GM20431 (cell line): ENCODE data around the gene STRN4.
"Not testable (repeated sequence)": the region's sequence is repeated elsewhere in the genome, so short reads cannot be mapped to it uniquely, and the experiment has no call there.

Experiments used
- in situ Hi-C: fragments of 300-500 bp; cut with MseI, MboI; formaldehyde crosslinking; loops from one replicate; pipeline ENCODE4 v1.15.0; 2020; ENCODE audit warnings: low sequenced_read_pairs; ENCODE audit not compliant: unreplicated experiment

Gene STRN4

GRCh38 chr19:46715975-46716671 is 30.1 kb downstream of the STRN4 start:
- in situ Hi-C loops: no loop called here

- in situ Hi-C loops: no loop called here
Observed at GRCh38 chr19:46715620-46715974, 30.7 kb downstream of the STRN4 start.

DNA sequence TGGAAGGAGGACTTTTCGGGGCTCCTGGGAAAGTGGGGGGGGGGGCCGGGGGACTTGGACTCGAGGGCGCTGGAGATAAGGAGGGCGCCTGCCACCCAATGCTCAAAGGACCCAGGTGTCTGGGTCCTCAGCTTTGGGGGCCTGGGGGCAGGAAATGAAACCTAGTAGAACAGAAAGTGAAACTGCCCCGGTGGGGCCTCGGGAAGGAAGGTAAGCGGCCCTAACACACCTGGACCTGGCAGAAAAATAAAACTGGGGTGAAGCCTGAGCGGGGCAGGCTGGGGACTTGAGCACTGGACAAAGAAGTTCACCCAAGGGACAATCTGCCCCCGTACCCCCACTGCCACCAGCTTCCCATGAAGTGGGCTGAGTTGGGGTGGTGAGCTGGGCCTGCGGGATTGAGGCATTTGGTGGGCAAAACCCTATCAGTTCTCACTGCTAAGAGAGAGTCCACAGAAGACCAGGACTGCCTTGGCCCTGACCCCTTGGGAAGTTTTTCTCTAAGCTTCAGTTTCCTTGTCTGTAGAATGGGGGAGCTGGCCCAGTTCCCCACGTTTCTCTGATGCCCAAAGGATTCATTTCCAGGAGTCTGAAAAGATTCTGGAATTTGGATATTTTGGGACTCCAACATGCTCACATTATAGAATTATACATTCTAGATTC is 31.7 kb downstream of the STRN4 start:
- in situ Hi-C loops: no loop called here

- in situ Hi-C loops: no loop called here
Observed at GRCh38 chr19:46713781-46714443, 32.3 kb downstream of the STRN4 start.

DNA sequence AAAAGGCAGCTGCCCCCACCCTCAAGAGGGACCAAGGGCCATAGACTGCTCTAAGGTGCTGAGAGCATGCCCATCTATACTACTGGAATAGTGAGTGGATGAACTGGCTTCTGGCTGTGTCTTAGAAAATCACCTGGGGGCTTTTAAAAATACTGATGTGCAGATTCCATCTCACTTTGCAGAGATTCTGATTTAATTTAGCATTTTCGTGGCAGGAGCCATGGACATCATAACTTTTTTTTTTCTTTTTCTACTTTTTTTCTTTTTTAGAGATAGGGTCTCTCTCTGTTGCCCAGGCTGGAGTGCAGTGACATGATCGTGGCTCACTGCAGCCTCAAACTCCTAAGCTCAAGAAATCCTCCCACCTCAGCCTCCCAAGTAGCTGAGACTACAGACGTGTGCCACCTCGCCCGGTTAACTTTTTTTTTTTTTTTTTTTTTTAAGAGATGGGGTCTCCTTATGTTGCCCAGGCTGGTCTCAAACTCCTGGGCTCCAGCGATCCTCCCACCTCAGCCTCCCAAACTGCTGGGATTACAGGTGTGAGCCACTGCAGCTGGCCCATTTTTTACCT is 33.4 kb downstream of the STRN4 start:
- in situ Hi-C loops: not testable (repeated sequence)

DNA sequence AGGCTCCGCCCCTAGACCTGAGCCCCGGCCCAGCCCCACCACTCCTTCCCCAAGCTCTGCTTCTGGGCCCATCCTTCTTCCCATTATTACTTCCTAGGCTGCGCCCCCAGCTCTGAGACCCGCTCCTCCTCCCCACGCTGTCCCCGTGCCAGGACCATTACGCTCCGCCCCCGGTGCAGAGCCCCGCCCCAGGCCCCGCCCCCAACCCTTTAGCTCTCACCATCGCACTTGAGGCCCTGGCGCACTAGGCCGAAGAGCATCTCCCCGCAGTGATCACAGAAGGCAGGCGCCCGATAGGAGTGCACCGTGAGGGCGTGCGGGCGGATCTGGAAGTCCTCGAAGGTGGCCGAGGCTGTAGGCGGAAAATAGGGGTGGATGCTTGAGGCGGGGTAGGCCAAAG is 35.6 kb downstream of the STRN4 start:
- in situ Hi-C loops: no loop called here

- in situ Hi-C loops: no loop called here
Observed at GRCh38 chr19:46704379-46705076, 41.7 kb downstream of the STRN4 start.

GRCh38 chr19:46700704-46701103 is 45.5 kb downstream of the STRN4 start:
- in situ Hi-C loops: no loop called here

- in situ Hi-C loops: no loop called here
Observed at GRCh38 chr19:46698395-46699321, 47.6 kb downstream of the STRN4 start.

- in situ Hi-C loops: no loop called here
Observed at GRCh38 chr19:46697204-46697960, 48.9 kb downstream of the STRN4 start.

DNA sequence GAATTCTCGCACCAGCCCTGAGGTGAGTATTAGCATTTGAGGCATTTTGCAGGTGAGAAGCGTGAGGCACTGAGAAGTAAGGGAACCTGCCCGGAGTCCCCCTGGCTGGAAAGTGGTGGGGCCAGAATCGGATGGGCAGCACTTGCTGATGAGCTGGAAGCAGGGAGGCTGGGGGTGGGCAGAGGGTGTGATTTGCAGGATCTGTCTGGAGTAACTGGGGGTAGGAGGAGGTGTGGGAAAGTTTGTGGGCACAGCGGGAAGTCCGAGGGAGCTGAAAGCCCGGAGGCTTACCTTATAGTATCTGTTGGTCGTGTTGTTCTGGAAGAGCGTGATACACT is 49.4 kb downstream of the STRN4 start:
- in situ Hi-C loops: no loop called here

DNA sequence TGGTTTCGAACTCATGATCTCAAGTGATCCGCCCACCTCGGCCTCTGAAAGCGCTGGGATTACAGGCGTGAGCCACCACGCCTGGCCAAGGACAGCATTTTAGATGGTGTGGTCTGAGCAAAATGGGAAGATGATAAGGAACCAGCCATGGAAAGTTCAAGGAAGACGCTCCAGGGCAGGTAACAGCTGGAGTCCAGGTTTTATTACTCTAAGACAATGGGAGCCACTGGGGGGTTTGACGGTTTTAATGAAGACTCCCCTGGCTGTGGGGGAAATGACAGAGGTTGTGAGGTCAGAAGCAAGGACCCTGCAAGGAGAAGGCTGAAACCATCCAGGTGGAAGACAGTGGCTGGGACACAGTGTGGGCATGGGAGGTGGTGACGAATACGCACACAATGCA is 50.2 kb downstream of the STRN4 start:
- in situ Hi-C loops: no loop called here

GRCh38 chr19:46693760-46694159 is 52.5 kb downstream of the STRN4 start:
- in situ Hi-C loops: no loop called here

GRCh38 chr19:46692918-46693722 is 53.1 kb downstream of the STRN4 start:
- in situ Hi-C loops: no loop called here

DNA sequence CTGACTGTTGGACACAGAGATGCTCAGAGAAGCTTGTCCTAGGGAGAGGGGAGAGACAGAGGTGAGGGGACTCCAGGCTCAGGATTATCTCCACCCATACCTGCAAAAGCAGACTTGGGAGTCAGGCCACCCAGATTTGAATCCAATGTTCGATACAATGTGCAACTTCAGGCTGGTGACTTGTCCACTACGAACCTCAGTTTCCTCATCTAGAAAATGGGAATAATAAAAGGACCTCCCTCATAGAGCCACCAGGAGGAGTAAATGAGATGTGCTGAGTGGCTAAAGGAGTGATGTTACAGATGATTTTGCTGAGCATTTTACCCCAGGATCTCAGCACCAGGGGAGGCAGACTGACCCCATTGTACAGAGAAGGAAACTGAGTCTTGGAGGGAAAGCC is 54.3 kb downstream of the STRN4 start:
- in situ Hi-C loops: no loop called here

GRCh38 chr19:46691104-46691503 is 55.1 kb downstream of the STRN4 start:
- in situ Hi-C loops: no loop called here

DNA sequence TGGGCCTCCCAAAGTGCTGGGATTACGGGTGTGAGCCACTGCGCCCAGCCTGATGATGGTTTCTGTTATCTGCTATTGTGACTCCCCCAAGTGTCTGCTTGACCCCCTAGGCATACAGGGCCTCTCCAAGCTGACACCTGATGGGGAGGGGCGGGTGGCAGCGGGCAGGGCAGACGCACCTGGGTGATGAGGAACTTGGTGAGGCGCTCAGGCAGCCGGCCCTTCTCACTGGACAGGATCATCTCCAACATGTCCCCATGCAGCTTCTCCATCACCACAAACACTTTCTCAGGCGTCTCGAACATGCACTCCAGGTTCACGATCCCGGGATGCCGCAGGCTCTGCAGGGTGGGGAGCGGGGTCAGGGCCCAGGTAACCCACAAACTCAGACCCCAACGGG is 56.9 kb downstream of the STRN4 start:
- in situ Hi-C loops: no loop called here

DNA sequence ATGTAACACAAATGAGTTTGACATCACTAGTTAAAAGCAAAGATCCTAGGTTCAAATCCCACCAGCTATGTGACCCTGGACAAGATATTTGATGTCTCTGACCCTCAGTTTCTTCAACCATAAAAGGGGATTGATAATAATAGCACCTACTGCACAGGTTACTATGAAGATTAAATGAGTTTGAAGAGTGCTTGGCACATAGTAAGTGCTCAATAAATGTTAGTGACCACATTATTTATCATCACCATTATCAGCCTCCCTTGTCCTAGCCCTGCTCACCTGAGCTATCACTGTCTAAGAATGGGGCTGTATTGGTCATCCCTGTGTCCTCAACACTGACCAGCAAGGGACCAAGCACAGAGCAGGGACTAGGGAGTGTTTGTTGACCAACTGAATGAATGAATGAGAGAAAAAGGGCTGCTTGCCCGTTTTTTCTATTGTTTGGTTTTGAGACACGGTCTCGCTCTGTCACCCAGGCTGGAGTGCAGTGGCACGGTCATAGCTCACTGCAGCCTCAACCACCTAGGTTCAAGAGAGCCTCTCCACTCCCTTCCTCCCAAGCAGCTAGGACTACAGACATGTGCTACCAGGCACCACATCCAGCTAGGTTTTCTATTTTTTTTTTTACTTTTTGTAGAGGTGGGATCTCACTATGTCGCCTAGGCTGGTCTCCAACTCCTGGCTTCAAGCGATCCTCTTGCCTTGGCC is 58.7 kb downstream of the STRN4 start:
- in situ Hi-C loops: no loop called here
